Transverse colon (tissue), 3 donors: Measurements from ENCODE around the gene HAGHL.

Experiments
- POLR2A ChIP-seq: fragments of 450-650 bp; IDR thresholded peaks from one replicate; pipeline ENCODE4 v1.6.1; 2016; ENCODE audit warnings: antibody characterized with exemption, mild to moderate bottlenecking, moderate library complexity
- TF ChIP-seq, protein P1 (sequence below), 5 experiments: fragments of 200-600 bp in 3 of 5; fragments of 450-650 bp in 2 of 5; sonication (generic) in 3 of 5; IDR thresholded peaks; 1 replicate in 2 of 5; 2 replicates in 3 of 5; pipeline ENCODE4 v1.5.1; 2016 to 2017; ENCODE audit warnings: antibody characterized with exemption in 5 of 5, inconsistent platforms in 3 of 5, mild to moderate bottlenecking in 2 of 5, moderate library complexity in 1 of 5

DNA sequence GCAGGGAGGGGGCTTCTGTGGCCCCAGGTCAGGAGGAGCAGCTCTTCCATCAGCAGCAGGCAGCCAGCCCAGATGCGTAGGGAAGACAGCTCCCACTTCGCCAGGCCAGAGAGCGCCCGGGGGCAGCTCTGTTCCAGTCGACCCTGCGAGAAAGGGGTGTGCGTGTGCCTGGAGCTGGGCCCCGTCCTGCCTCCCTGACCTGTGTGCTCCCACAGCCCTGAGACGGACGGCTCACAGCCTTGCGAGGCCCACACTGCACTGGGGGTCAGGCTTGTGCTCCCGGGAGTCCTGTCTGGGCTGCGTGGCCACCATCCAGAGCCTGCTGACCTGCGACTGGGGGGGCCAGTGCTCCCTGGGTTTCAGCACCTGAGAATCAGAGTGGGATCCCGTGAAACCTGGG, 33.2 kb downstream of the HAGHL start:
- TF ChIP-seq, protein P1, sequence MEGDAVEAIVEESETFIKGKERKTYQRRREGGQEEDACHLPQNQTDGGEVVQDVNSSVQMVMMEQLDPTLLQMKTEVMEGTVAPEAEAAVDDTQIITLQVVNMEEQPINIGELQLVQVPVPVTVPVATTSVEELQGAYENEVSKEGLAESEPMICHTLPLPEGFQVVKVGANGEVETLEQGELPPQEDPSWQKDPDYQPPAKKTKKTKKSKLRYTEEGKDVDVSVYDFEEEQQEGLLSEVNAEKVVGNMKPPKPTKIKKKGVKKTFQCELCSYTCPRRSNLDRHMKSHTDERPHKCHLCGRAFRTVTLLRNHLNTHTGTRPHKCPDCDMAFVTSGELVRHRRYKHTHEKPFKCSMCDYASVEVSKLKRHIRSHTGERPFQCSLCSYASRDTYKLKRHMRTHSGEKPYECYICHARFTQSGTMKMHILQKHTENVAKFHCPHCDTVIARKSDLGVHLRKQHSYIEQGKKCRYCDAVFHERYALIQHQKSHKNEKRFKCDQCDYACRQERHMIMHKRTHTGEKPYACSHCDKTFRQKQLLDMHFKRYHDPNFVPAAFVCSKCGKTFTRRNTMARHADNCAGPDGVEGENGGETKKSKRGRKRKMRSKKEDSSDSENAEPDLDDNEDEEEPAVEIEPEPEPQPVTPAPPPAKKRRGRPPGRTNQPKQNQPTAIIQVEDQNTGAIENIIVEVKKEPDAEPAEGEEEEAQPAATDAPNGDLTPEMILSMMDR (IDR thresholded peaks at IDR 0.05) = no peak
- no peak for TF ChIP-seq POLR2A
